Measurements from ENCODE around the gene CHAF1B. TPM values are rescaled to one million over a fixed set of nuclear protein-coding genes. Genes with fewer than 3 reads are reported as not detected.
A peak's percentile ranks its signal among the peaks of the same experiment; 100 is the strongest.

CHAF1B gene
- total and polyA plus RNA-seq, 9 of the 15 experiments (the other 6 are each of a cell fraction or from before 2014, with no cell fraction given), result 7.5 to 36.8 (median 21.0) TPM

DNA sequence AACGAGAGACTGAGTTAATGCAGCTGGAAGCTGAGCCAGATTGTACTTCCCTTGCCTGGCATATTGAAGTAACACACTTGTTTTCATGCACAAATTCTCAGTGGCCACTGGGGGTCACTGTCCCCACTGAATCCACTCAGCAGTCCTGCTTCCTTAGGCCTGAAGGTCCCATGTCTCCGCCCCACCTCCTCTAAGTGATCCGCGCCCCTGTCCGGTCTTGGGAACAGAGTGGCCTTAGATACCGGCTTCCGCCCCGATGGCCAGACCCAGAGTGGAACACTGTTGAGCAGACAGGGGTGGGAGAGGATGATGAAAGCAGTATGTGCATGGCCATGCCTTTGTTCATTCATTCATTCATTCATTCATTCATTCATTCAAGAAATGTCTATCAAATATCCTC is 34.8 kb downstream of the CHAF1B start (continued):
- TF ChIP-seq JUND (IDR thresholded peaks at IDR 0.05; ENCODE audit: borderline replicate concordance, low read depth, low read length) (peak; percentile 53; the same call in 1 of the 2 replicates), JUND (tag; IDR thresholded peaks at IDR 0.05; ENCODE audit: borderline replicate concordance, low read depth, low read length) (no peak; the same call in 2 of the 3 replicates), ZNF24 (IDR thresholded peaks at IDR 0.05) (peak; percentile 100), POLR2AphosphoS2 (IDR thresholded peaks at IDR 0.05; ENCODE audit: low read length) (peak; percentile 40; the same call in 1 of the 2 replicates)

- no peaks in the 10 kb centered on the region for H3K27me3 ChIP-seq (ENCODE audit: control insufficient read depth in 2 of 2, insufficient read depth in 2 of 2, low read length in 2 of 2)
- intact Hi-C loops (cut with micrococcal nuclease), result loop anchor here (2.0 to 5.0 kb wide), 5 partner anchors 52 to 506 kb away; no protein-coding TSS in a partner anchor
- no peak for TF ChIP-seq KLF13 (tag; IDR thresholded peaks at IDR 0.05; ENCODE audit: borderline replicate concordance, low read depth)
- peak; percentile 43; the same call in 1 of the 2 replicates for TF ChIP-seq POLR2G (IDR thresholded peaks at IDR 0.05; ENCODE audit: low read depth, low read length)
- TF ChIP-seq ZC3H4 (CRISPR knock-in tag; IDR thresholded peaks at IDR 0.05; ENCODE audit: borderline replicate concordance), result no peak
- no peak for TF ChIP-seq HIVEP1 (CRISPR knock-in tag; IDR thresholded peaks at IDR 0.05)
- peaks cover 23% of the 10 kb centered on the region; the same call in 1 of the 3 replicates for H3K36me3 ChIP-seq (ENCODE audit: control insufficient read depth, insufficient read depth, low read length)
- H3K9me1 ChIP-seq (ENCODE audit: control insufficient read depth, insufficient read depth, low read length), result peaks cover 10% of the 10 kb centered on the region
- peaks cover 7 to 13% of the 10 kb centered on the region in 2 experiments; a peak in 4 of 5 replicates for H3K4me1 ChIP-seq (replicated peaks in 1 of 2; ENCODE audit: control insufficient read depth in 2 of 2, insufficient read depth in 2 of 2, low read length in 2 of 2)
- CTCF ChIA-PET (ENCODE audit: low intra/inter-chr PET ratio), result interaction anchor here (0.6 to 1.5 kb wide), 7 partner anchors 16 to 507 kb away, joined by 3 to 10 read pairs (median 5); partner anchors contain the start of gene CLDN14
- in situ Hi-C loops (cut with MboI), result no loop called here
- H3K4me2 ChIP-seq (ENCODE audit: insufficient read depth, low read length), result no peak overlapping the region
- H2AFZ ChIP-seq (ENCODE audit: low read depth, low read length), result no peak overlapping the region
- H3K79me2 ChIP-seq (ENCODE audit: control insufficient read depth, insufficient read depth, low read length), result no peaks in the 10 kb centered on the region
- H3K9ac ChIP-seq (ENCODE audit: insufficient read depth in 1 of 2, low read depth in 2 of 2, low read length in 2 of 2), result no peak overlapping the region
- H4K20me1 ChIP-seq (replicated peaks; ENCODE audit: control insufficient read depth, insufficient read depth, low read length), result peaks cover 14% of the 10 kb centered on the region
- FAIRE-seq (no peak), DNase-seq (ENCODE audit: extremely low read depth in 1 of 4, low spot score in 3 of 4) (no peak), ATAC-seq (no peak)
- H3K9me3 ChIP-seq (replicated peaks; ENCODE audit: control insufficient read depth, insufficient read depth, low read depth, low read length), result no peaks in the 10 kb centered on the region
- 83% methylated on average over 17 of the region's 18 CpGs for WGBS (ENCODE audit: insufficient coverage, low coverage, missing lambda C conversion rate)
- no TSS peak for BruUV-seq (replicated peaks)
- H3K4me3 ChIP-seq, result no peak overlapping the region
- POLR2A ChIA-PET, result no interaction called here
- H3K27ac ChIP-seq (ENCODE audit: extremely low read depth, low read depth, low read length), result no peak overlapping the region
Observed at GRCh38 chr21:36420571-36421339, 35.6 kb downstream of the CHAF1B start.
